Measurements from ENCODE around the gene SCN1A. TPM values are rescaled to one million over a fixed set of nuclear protein-coding genes. Genes with fewer than 3 reads are reported as not detected.

Gene SCN1A
- total and polyA plus RNA-seq, 2 of the 4 experiments (the other 2 are of a cell fraction), result under 0.01 TPM; not detected in 1

- dilution Hi-C loops (cut with HindIII; ENCODE audit: low sequenced_read_pairs, unreplicated experiment), result no loop called here
- no peak overlapping the region; the same call in 1 of the 2 replicates for H3K18ac ChIP-seq (ENCODE audit: low read depth, low read length)
- H3K36me3 ChIP-seq (ENCODE audit: control insufficient read depth, insufficient read depth, low read length), result no peaks in the 10 kb centered on the region
- ATAC-seq (ENCODE audit: low read depth) (peak; percentile 36), DNase-seq (no peak)
- ChIA-PET POLR2A (ENCODE audit: unreplicated experiment) (no interaction called here), CTCF (interaction anchor here (0.7 to 1.0 kb wide), 2 partner anchors 9 to 14 kb away, joined by 3 read pairs; no protein-coding TSS in a partner anchor)
- no peak overlapping the region for H3K4me2 ChIP-seq (ENCODE audit: low read depth, low read length)
- no peak overlapping the region for H2BK20ac ChIP-seq (ENCODE audit: low read depth, low read length)
- no peak overlapping the region for H2AK5ac ChIP-seq (ENCODE audit: low read depth, low read length)
- H4K91ac ChIP-seq (ENCODE audit: insufficient read depth, low read depth, low read length), result no peak overlapping the region
- no peaks in the 10 kb centered on the region for H4K20me1 ChIP-seq (ENCODE audit: insufficient read depth, low read length)
- no peak overlapping the region for H3K4me3 ChIP-seq (ENCODE audit: insufficient read depth, low read depth, low read length)
- H4K5ac ChIP-seq (ENCODE audit: low read depth, low read length), result no peak overlapping the region
- H3K4me1 ChIP-seq (ENCODE audit: control insufficient read depth, insufficient read depth, low read length), result peaks cover 5% of the 10 kb centered on the region; the same call in 1 of the 2 replicates
- no peaks in the 10 kb centered on the region for H3K79me1 ChIP-seq (ENCODE audit: low read depth in 1 of 2, low read length in 2 of 2)
- no peak overlapping the region for H2BK120ac ChIP-seq (ENCODE audit: low read depth, low read length)
- intact Hi-C loops (cut with micrococcal nuclease), result no loop called here
- no peak overlapping the region for H2BK5ac ChIP-seq (ENCODE audit: low read depth, low read length, poor library complexity, severe bottlenecking)
- H3K9ac ChIP-seq (ENCODE audit: low read depth, low read length), result no peak overlapping the region
- WGBS, 2 experiments (ENCODE audit: extremely low coverage in 2 of 2, insufficient read length in 1 of 2), result no CpG with 5 or more reads among the region's 3 CpGs
- no peak overlapping the region for H3K4ac ChIP-seq (ENCODE audit: low read depth, low read length)
- no peak overlapping the region for H3K23ac ChIP-seq (ENCODE audit: low read depth, low read length)
- H2AK9ac ChIP-seq (replicated peaks; ENCODE audit: low read depth, low read length, poor library complexity), result no peak overlapping the region
- TF ChIP-seq RAD21 (IDR thresholded peaks at IDR 0.05; ENCODE audit: low read length) (no peak), RFX5 (IDR thresholded peaks at IDR 0.05; ENCODE audit: low read depth, low read length) (no peak), CHD1 (IDR thresholded peaks at IDR 0.05; ENCODE audit: low read depth, low read length) (no peak), CEBPB (IDR thresholded peaks at IDR 0.05; ENCODE audit: low read depth, low read length) (no peak), ELK1 (IDR thresholded peaks at IDR 0.05; ENCODE audit: borderline replicate concordance, low read depth, low read length) (no peak), SMC3 (IDR thresholded peaks at IDR 0.05; ENCODE audit: low read depth, low read length) (no peak), CTCF (conservative IDR thresholded peaks at IDR 0.05; ENCODE audit: low read depth, low read length) (no peak)
- BruUV-seq (replicated peaks), result no TSS peak
- H3K27ac ChIP-seq (ENCODE audit: insufficient read depth, low read length), result no peak overlapping the region; the same call in 1 of the 2 replicates
- no peak overlapping the region for H3K14ac ChIP-seq (replicated peaks; ENCODE audit: low read depth, low read length)
- in situ Hi-C loops (cut with MboI; ENCODE audit: low sequenced_read_pairs), result no loop called here
- H3K9me1 ChIP-seq (ENCODE audit: insufficient read depth, low read length), result no peaks in the 10 kb centered on the region
- no peak overlapping the region for H2BK15ac ChIP-seq (ENCODE audit: low read depth, low read length)
- no peaks in the 10 kb centered on the region for H3K27me3 ChIP-seq (ENCODE audit: control insufficient read depth, insufficient read depth, low read length)
- no peak overlapping the region for H3K56ac ChIP-seq (ENCODE audit: extremely low read depth, insufficient read depth, low read length)
- H3K9me3 ChIP-seq (ENCODE audit: control insufficient read depth, insufficient read depth, low read length), result no peaks in the 10 kb centered on the region
- H2AFZ ChIP-seq (replicated peaks; ENCODE audit: low read length, poor library complexity), result no peak overlapping the region
- H4K8ac ChIP-seq (ENCODE audit: low read depth in 2 of 2, low read length in 2 of 2), result no peak overlapping the region
Measured at GRCh38 chr2:166154685-166155338, 27.0 kb upstream of the SCN1A start.
